Right lobe of liver (tissue), 6 donors: ENCODE data around the gene HIRA. TPM values are rescaled to one million over a fixed set of nuclear protein-coding genes. Genes with fewer than 3 reads are reported as not detected.

Experiments used
- ATAC-seq, 4 donors: fragments of 200-7000 bp; cut with Tn5 transposase; one replicate each; pipeline ENCODE4 v1.9.1; 2020; ENCODE audit warnings: mild to moderate bottlenecking in 4 of 4, moderate library complexity in 4 of 4
- DNase-seq, 3 donors: peaks; one replicate each; pipeline ENCODE4 v3.0.0-alpha.2; 2020
- H3K27ac ChIP-seq, 3 donors: fragments of 200-600 bp; one replicate each; pipeline ENCODE4 v1.8.0; 2022
- H3K27me3 ChIP-seq, 2 donors: fragments of 200-600 bp; one replicate each; pipeline ENCODE4 v1.8.0; 2022
- H3K36me3 ChIP-seq, 4 donors: fragments of 200-600 bp; sonication (generic) in 1 of 4; one replicate each; pipeline versions ENCODE4 v1.5.1 to v1.8.0; 2017 to 2022; ENCODE audit warnings: control low read depth in 1 of 4
- H3K4me1 ChIP-seq, 4 donors: fragments of 200-600 bp; sonication (generic) in 1 of 4; one replicate each; pipeline versions ENCODE4 v1.5.1 to v1.8.0; 2017 to 2022; ENCODE audit warnings: control low read depth in 1 of 4
- H3K4me3 ChIP-seq, 3 donors: fragments of 200-600 bp; one replicate each; pipeline ENCODE4 v1.8.0; 2022
- H3K9me3 ChIP-seq, 4 donors: fragments of 200-600 bp; sonication (generic) in 1 of 4; one replicate each; pipeline versions ENCODE4 v1.5.1 to v1.8.0; 2017 to 2022; ENCODE audit warnings: control low read depth in 1 of 4
- POLR2A ChIP-seq: fragments of 450-650 bp; IDR thresholded peaks from one replicate; pipeline ENCODE4 v1.6.1; 2017; ENCODE audit warnings: antibody characterized with exemption, mild to moderate bottlenecking
- WGBS: methylation state at CpG from one replicate; pipeline ENCODE4 v1.1.6; 2018; ENCODE audit warnings: low coverage, low lambda C conversion rate; ENCODE audit not compliant: insufficient coverage; ENCODE audit errors: missing lambda C conversion rate; 5-methylcytosine and 5-hydroxymethylcytosine counted together
- intact Hi-C, 2 donors: fragments of 100-400 bp; cut with DNase I; formaldehyde crosslinking; loops; one replicate each; pipeline versions ENCODE4 v1.11.2 to v1.14.1; 2022
- total RNA-seq, 6 experiments: library from RNA; depleted of rRNA in 2 of 6; stranded (reverse); fragments of >200 nt in 2 of 6; fragmentation: NEBNext Ultra II Directional in 3 of 6; extraction: Animal tissue kit (Norgen Biotek cat#: 25700) in 3 of 6; gene quantifications; one replicate each; pipeline versions ENCODE4 v1.1.0 to v1.2.4, GENCODE V29; 2016 to 2023
- TF ChIP-seq, protein P1 (sequence below), 4 donors: fragments of 200-600 bp in 3 of 4; fragments of 450-650 bp in 1 of 4; IDR thresholded peaks; one replicate each; pipeline versions ENCODE4 v1.5.1 to v1.8.0; 2016 to 2022; ENCODE audit warnings: antibody characterized with exemption in 4 of 4, mild to moderate bottlenecking in 2 of 4
- donor health status: DM: no; HTN: yes; CAD: no.
- donor health status: DM: no; HTN: no; CAD: no.
- donor health status: DM: no; HTN: no; CAD: no.
- donor health status: DM: no; HTN: yes; CAD: no.
- donor health status: DM: no; HTN: yes; CAD: no.

The HIRA gene
- total RNA-seq, 6 experiments from 2014 or later: 14.6 to 25.0 (median 17.8) TPM

- H3K36me3 ChIP-seq: peaks cover 0 to 71% (median 38%) of the 10 kb centered on the region in 4 donors
- TF ChIP-seq, protein P1, sequence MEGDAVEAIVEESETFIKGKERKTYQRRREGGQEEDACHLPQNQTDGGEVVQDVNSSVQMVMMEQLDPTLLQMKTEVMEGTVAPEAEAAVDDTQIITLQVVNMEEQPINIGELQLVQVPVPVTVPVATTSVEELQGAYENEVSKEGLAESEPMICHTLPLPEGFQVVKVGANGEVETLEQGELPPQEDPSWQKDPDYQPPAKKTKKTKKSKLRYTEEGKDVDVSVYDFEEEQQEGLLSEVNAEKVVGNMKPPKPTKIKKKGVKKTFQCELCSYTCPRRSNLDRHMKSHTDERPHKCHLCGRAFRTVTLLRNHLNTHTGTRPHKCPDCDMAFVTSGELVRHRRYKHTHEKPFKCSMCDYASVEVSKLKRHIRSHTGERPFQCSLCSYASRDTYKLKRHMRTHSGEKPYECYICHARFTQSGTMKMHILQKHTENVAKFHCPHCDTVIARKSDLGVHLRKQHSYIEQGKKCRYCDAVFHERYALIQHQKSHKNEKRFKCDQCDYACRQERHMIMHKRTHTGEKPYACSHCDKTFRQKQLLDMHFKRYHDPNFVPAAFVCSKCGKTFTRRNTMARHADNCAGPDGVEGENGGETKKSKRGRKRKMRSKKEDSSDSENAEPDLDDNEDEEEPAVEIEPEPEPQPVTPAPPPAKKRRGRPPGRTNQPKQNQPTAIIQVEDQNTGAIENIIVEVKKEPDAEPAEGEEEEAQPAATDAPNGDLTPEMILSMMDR (IDR thresholded peaks at IDR 0.05): no peak
- no peaks in the 10 kb centered on the region for H3K27me3 ChIP-seq
- ATAC-seq: no peak
- no peak for DNase-seq
- no peak overlapping the region for H3K4me3 ChIP-seq
- no peaks in the 10 kb centered on the region for H3K9me3 ChIP-seq
- intact Hi-C loops: no loop called here
- no peak overlapping the region for H3K27ac ChIP-seq
- peaks cover 0 to 15% (median 2%) of the 10 kb centered on the region in 4 donors for H3K4me1 ChIP-seq
- no CpG with 5 or more reads among the region's 1 CpG for WGBS
Measured at GRCh38 chr22:19374410-19374809, 57.1 kb downstream of the HIRA start.

GRCh38 chr22:19373450-19373849, 58.1 kb downstream of the HIRA start:
- no peak overlapping the region for H3K27ac ChIP-seq
- peaks cover 0 to 15% (median 2%) of the 10 kb centered on the region in 4 donors for H3K4me1 ChIP-seq
- H3K4me3 ChIP-seq: no peak overlapping the region
- H3K36me3 ChIP-seq: peaks cover 0 to 80% (median 39%) of the 10 kb centered on the region in 4 donors
- DNase-seq (no peak), ATAC-seq (no peak)
- 96% methylated on average over 5 of the region's 5 CpGs for WGBS
- H3K27me3 ChIP-seq: no peaks in the 10 kb centered on the region
- TF ChIP-seq, protein P1 (IDR thresholded peaks at IDR 0.05): no peak
- no peak for TF ChIP-seq POLR2A
- H3K9me3 ChIP-seq: no peaks in the 10 kb centered on the region
- intact Hi-C loops: no loop called here

GRCh38 chr22:19371893-19372292, 59.6 kb downstream of the HIRA start:
- ATAC-seq: no peak
- peaks cover 0 to 82% (median 39%) of the 10 kb centered on the region in 4 donors for H3K36me3 ChIP-seq
- no peak overlapping the region for H3K4me3 ChIP-seq
- TF ChIP-seq, protein P1 (IDR thresholded peaks at IDR 0.05): no peak
- no peak for TF ChIP-seq POLR2A
- H3K27me3 ChIP-seq: no peaks in the 10 kb centered on the region
- no peak for DNase-seq
- H3K4me1 ChIP-seq: no peaks in the 10 kb centered on the region
- no peak overlapping the region for H3K27ac ChIP-seq
- no peaks in the 10 kb centered on the region for H3K9me3 ChIP-seq
- intact Hi-C loops: no loop called here

DNA sequence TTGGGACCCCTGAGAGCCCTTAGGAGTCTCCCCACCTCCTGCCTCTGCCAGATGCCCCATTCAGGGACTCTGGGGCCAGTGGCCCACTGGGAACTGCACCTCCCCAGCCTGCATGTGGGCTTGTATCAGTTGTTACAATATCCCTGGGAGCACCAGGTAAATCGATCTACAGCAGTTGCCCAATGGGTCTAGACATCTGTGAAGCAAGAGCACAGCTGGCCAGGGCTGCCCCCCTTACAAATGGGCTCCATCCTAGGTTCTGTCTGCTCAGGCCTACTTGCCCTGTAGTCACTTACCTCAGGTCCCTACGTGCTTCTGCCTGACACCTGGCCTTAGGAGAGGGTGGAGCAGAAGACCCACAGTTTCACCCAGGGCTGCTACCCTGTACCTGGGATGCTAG, 62.7 kb downstream of the HIRA start:
- peak in 1 of 4 donors; percentile 7 for ATAC-seq
- no peaks in the 10 kb centered on the region for H3K4me1 ChIP-seq
- H3K36me3 ChIP-seq: peaks cover 0 to 74% (median 32%) of the 10 kb centered on the region in 4 donors
- no peaks in the 10 kb centered on the region for H3K27me3 ChIP-seq
- no peak overlapping the region for H3K27ac ChIP-seq
- WGBS: no CpG with 5 or more reads among the region's 2 CpGs
- H3K4me3 ChIP-seq: no peak overlapping the region
- DNase-seq: no peak
- no peaks in the 10 kb centered on the region for H3K9me3 ChIP-seq
- intact Hi-C loops: no loop called here
- TF ChIP-seq, protein P1 (IDR thresholded peaks at IDR 0.05): no peak
- TF ChIP-seq POLR2A: no peak
